Neural crest cell (in vitro differentiated cells): ENCODE results near the gene TMEM236. TPM values are rescaled to one million over a fixed set of nuclear protein-coding genes. Genes with fewer than 3 reads are reported as not detected.

ENCODE experiments used
- DNase-seq: peaks from one replicate; pipeline ENCODE4 v3.0.0; 2021; ENCODE audit warnings: low read depth, mixed read lengths, low spot score
- H3K27ac Mint-ChIP-seq: one replicate; pipeline ENCODE4 v1.8.0; 2021; ENCODE audit warnings: mild to moderate bottlenecking, mixed read lengths; ENCODE audit not compliant: unreplicated experiment
- H3K27me3 Mint-ChIP-seq: 2 replicates; pipeline ENCODE4 v1.8.0; 2021; ENCODE audit warnings: low read depth, mild to moderate bottlenecking, mixed read lengths
- H3K36me3 Mint-ChIP-seq: 2 replicates; pipeline ENCODE4 v1.8.0; 2021; ENCODE audit warnings: low read depth, mild to moderate bottlenecking, mixed read lengths
- H3K4me1 Mint-ChIP-seq: 2 replicates; pipeline ENCODE4 v1.8.0; 2021; ENCODE audit warnings: mixed read lengths
- H3K4me3 Mint-ChIP-seq: one replicate; pipeline ENCODE4 v1.8.0; 2021; ENCODE audit warnings: mild to moderate bottlenecking, mixed read lengths
- H3K9me3 Mint-ChIP-seq: 2 replicates; pipeline ENCODE4 v1.8.0; 2021; ENCODE audit warnings: mixed read lengths
- CTCF ChIP-seq: fragments of 200-600 bp; sonication (generic); conservative IDR thresholded peaks from 2 replicates; pipeline ENCODE4 v1.5.0; 2021; ENCODE audit warnings: antibody characterized with exemption, mild to moderate bottlenecking
- total RNA-seq: library from RNA; stranded (reverse); gene quantifications from 2 replicates; pipeline ENCODE4 v1.2.1, GENCODE V29; 2021

Gene TMEM236
- total RNA-seq, 1 donor from 2014 or later: not detected

GRCh38 chr10:17788646-17789045 lies 36.6 kb downstream of the TMEM236 start:
- TF ChIP-seq CTCF: no peak
- no peak for DNase-seq
- H3K27me3 Mint-ChIP-seq: no peaks in the 10 kb centered on the region
- no peaks in the 10 kb centered on the region for H3K36me3 Mint-ChIP-seq
- H3K4me3 Mint-ChIP-seq: no peak overlapping the region
- peak overlapping the region; percentile 30 for H3K27ac Mint-ChIP-seq
- no peaks in the 10 kb centered on the region for H3K9me3 Mint-ChIP-seq
- H3K4me1 Mint-ChIP-seq: peaks cover 10% of the 10 kb centered on the region

- H3K27me3 Mint-ChIP-seq: no peaks in the 10 kb centered on the region
- no peak for DNase-seq
- no peak overlapping the region for H3K4me3 Mint-ChIP-seq
- H3K27ac Mint-ChIP-seq: no peak overlapping the region
- H3K36me3 Mint-ChIP-seq: no peaks in the 10 kb centered on the region
- no peaks in the 10 kb centered on the region for H3K9me3 Mint-ChIP-seq
- H3K4me1 Mint-ChIP-seq: peaks cover 10% of the 10 kb centered on the region
- TF ChIP-seq CTCF: no peak
Observed at GRCh38 chr10:17789396-17789795, 37.4 kb downstream of the TMEM236 start.

- TF ChIP-seq CTCF: no peak
- peaks cover 2% of the 10 kb centered on the region for H3K9me3 Mint-ChIP-seq
- no peak overlapping the region for H3K27ac Mint-ChIP-seq
- H3K36me3 Mint-ChIP-seq: no peaks in the 10 kb centered on the region
- H3K4me1 Mint-ChIP-seq: peaks cover 10% of the 10 kb centered on the region
- no peak overlapping the region for H3K4me3 Mint-ChIP-seq
- no peak for DNase-seq
- no peaks in the 10 kb centered on the region for H3K27me3 Mint-ChIP-seq
Observed at GRCh38 chr10:17790651-17791050, 38.6 kb downstream of the TMEM236 start.

GRCh38 chr10:17792991-17793390 lies 41.0 kb downstream of the TMEM236 start:
- no peaks in the 10 kb centered on the region for H3K36me3 Mint-ChIP-seq
- no peaks in the 10 kb centered on the region for H3K27me3 Mint-ChIP-seq
- H3K4me1 Mint-ChIP-seq: peaks cover 5% of the 10 kb centered on the region
- peaks cover 4% of the 10 kb centered on the region for H3K9me3 Mint-ChIP-seq
- no peak for TF ChIP-seq CTCF
- no peak for DNase-seq
- H3K27ac Mint-ChIP-seq: no peak overlapping the region
- no peak overlapping the region for H3K4me3 Mint-ChIP-seq

GRCh38 chr10:17793823-17794644 lies 42.0 kb downstream of the TMEM236 start:
- H3K27ac Mint-ChIP-seq: no peak overlapping the region
- H3K4me1 Mint-ChIP-seq: no peaks in the 10 kb centered on the region
- no peak for TF ChIP-seq CTCF
- no peak overlapping the region for H3K4me3 Mint-ChIP-seq
- H3K27me3 Mint-ChIP-seq: no peaks in the 10 kb centered on the region
- no peak for DNase-seq
- peaks cover 4% of the 10 kb centered on the region for H3K9me3 Mint-ChIP-seq
- no peaks in the 10 kb centered on the region for H3K36me3 Mint-ChIP-seq
